Measurements from ENCODE around the gene GPC5.

Gene GPC5

DNA sequence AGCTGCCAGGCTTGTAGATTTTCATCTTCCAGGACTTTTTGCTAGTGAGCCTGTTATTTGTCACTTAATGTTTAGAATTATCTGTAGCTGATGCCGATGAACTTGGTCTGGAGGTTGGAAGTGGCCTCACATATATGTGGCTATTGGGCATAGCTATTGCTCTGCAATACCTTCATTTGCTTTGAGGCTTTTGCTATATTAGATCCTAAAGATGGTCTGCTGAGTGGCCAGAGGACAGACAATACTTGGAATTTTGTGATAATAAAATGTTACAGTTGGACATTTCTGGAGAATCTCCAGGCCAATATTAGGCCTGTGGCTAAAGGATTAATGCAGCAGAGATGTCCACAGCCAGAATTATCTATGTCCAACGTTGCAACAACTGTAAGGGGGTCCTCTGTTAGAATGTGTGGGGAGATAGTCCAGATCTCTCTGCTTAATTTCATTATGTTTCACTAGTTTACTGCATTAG lies 222.3 kb downstream of the GPC5 start:
- TF ChIP-seq ZSCAN16 (tag by site-specific recombination; IDR thresholded peaks at IDR 0.05): no peak
- TF ChIP-seq, protein P1, sequence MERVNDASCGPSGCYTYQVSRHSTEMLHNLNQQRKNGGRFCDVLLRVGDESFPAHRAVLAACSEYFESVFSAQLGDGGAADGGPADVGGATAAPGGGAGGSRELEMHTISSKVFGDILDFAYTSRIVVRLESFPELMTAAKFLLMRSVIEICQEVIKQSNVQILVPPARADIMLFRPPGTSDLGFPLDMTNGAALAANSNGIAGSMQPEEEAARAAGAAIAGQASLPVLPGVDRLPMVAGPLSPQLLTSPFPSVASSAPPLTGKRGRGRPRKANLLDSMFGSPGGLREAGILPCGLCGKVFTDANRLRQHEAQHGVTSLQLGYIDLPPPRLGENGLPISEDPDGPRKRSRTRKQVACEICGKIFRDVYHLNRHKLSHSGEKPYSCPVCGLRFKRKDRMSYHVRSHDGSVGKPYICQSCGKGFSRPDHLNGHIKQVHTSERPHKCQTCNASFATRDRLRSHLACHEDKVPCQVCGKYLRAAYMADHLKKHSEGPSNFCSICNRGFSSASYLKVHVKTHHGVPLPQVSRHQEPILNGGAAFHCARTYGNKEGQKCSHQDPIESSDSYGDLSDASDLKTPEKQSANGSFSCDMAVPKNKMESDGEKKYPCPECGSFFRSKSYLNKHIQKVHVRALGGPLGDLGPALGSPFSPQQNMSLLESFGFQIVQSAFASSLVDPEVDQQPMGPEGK (tag by site-specific recombination; IDR thresholded peaks at IDR 0.05): no peak
- no peak for TF ChIP-seq ZNF48 (tag by site-specific recombination; IDR thresholded peaks at IDR 0.05)
- TF ChIP-seq ZNF621 (tag by site-specific recombination; IDR thresholded peaks at IDR 0.05): no peak
- no peak for TF ChIP-seq MYNN (tag by site-specific recombination; IDR thresholded peaks at IDR 0.05; ENCODE audit: borderline replicate concordance)
- TF ChIP-seq, protein P2, sequence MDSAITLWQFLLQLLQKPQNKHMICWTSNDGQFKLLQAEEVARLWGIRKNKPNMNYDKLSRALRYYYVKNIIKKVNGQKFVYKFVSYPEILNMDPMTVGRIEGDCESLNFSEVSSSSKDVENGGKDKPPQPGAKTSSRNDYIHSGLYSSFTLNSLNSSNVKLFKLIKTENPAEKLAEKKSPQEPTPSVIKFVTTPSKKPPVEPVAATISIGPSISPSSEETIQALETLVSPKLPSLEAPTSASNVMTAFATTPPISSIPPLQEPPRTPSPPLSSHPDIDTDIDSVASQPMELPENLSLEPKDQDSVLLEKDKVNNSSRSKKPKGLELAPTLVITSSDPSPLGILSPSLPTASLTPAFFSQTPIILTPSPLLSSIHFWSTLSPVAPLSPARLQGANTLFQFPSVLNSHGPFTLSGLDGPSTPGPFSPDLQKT (IDR thresholded peaks at IDR 0.05; ENCODE audit: borderline replicate concordance, low read depth, low read length): no peak
- no peak for TF ChIP-seq ZBTB1 (tag by site-specific recombination; IDR thresholded peaks at IDR 0.05)
- no peak for TF ChIP-seq ZNF530 (tag by site-specific recombination; IDR thresholded peaks at IDR 0.05; ENCODE audit: low read depth)
- TF ChIP-seq, protein P3, sequence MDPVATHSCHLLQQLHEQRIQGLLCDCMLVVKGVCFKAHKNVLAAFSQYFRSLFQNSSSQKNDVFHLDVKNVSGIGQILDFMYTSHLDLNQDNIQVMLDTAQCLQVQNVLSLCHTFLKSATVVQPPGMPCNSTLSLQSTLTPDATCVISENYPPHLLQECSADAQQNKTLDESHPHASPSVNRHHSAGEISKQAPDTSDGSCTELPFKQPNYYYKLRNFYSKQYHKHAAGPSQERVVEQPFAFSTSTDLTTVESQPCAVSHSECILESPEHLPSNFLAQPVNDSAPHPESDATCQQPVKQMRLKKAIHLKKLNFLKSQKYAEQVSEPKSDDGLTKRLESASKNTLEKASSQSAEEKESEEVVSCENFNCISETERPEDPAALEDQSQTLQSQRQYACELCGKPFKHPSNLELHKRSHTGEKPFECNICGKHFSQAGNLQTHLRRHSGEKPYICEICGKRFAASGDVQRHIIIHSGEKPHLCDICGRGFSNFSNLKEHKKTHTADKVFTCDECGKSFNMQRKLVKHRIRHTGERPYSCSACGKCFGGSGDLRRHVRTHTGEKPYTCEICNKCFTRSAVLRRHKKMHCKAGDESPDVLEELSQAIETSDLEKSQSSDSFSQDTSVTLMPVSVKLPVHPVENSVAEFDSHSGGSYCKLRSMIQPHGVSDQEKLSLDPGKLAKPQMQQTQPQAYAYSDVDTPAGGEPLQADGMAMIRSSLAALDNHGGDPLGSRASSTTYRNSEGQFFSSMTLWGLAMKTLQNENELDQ (tag by site-specific recombination; IDR thresholded peaks at IDR 0.05; ENCODE audit: low read depth): no peak
- TF ChIP-seq SP3 (tag by site-specific recombination; IDR thresholded peaks at IDR 0.05): no peak
- no peak for TF ChIP-seq MZF1 (tag by site-specific recombination; IDR thresholded peaks at IDR 0.05; ENCODE audit: borderline replicate concordance)
- TF ChIP-seq, protein P4, sequence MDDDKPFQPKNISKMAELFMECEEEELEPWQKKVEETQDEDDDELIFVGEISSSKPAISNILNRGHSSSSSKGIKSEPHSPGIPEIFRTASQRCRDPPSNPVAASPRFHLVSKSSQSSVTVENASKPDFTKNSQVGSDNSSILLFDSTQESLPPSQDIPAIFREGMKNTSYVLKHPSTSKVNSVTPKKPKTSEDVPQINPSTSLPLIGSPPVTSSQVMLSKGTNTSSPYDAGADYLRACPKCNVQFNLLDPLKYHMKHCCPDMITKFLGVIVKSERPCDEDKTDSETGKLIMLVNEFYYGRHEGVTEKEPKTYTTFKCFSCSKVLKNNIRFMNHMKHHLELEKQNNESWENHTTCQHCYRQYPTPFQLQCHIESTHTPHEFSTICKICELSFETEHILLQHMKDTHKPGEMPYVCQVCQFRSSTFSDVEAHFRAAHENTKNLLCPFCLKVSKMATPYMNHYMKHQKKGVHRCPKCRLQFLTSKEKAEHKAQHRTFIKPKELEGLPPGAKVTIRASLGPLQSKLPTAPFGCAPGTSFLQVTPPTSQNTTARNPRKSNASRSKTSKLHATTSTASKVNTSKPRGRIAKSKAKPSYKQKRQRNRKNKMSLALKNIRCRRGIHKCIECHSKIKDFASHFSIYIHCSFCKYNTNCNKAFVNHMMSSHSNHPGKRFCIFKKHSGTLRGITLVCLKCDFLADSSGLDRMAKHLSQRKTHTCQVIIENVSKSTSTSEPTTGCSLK (tag by site-specific recombination; IDR thresholded peaks at IDR 0.05): no peak
- no peak for TF ChIP-seq ZNF423 (tag by site-specific recombination; IDR thresholded peaks at IDR 0.05)
- Histone ChIP-seq H3K36me3 (ENCODE audit: control insufficient read depth in 2 of 2, insufficient read depth in 1 of 2, low read length in 2 of 2) (no peaks in the 10 kb centered on the region), H3K4me1 (ENCODE audit: control insufficient read depth, insufficient read depth, low read length) (no peaks in the 10 kb centered on the region), H3K27ac (ENCODE audit: extremely low read depth, low read depth, low read length) (no peak overlapping the region), H3K9me3 (ENCODE audit: control insufficient read depth, insufficient read depth, low read depth, low read length) (no peaks in the 10 kb centered on the region), H3K4me3 (ENCODE audit: low read depth, low read length) (no peak overlapping the region)
- ChIA-PET POLR2A (no interaction called here), CTCF (interaction anchor here (0.7 kb wide), 1 partner anchor 18 kb away, joined by 7 read pairs; no protein-coding TSS in a partner anchor)

DNA sequence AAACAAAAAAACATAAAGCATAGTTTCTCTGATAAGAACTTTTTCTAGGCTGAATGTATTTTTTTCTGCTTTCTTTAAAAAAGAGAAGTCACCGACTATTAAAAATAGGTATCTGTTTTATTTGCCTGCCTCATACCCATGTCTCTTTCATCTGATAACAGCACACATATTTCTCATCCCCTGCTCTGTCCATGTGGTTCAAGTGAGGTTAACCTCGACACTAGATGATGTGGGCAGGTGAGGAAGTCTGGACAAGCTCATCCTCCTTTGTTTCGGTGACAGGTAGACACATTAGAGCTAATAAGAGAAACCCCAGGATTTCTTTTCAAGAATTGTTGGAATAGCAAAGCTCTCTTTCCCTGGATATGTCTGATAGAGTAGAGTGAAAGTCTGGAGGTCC lies 222.7 kb downstream of the GPC5 start:
- no peaks in the 10 kb centered on the region for H3K9me3 ChIP-seq (ENCODE audit: control insufficient read depth, insufficient read depth, low read depth, low read length)
- H3K4me1 ChIP-seq (ENCODE audit: control insufficient read depth, insufficient read depth, low read length): no peaks in the 10 kb centered on the region
- CTCF ChIA-PET: interaction anchor here (0.7 kb wide), 1 partner anchor 18 kb away, joined by 7 read pairs; no protein-coding TSS in a partner anchor
- no peaks in the 10 kb centered on the region for H3K36me3 ChIP-seq (ENCODE audit: control insufficient read depth in 2 of 2, insufficient read depth in 1 of 2, low read length in 2 of 2)
- no peak overlapping the region for H3K4me3 ChIP-seq (ENCODE audit: low read depth, low read length)
- POLR2A ChIA-PET: no interaction called here
- H3K27ac ChIP-seq (ENCODE audit: extremely low read depth, low read depth, low read length): no peak overlapping the region
- TF ChIP-seq ZNF157 (tag by site-specific recombination; IDR thresholded peaks at IDR 0.05) (no peak), ZXDB (tag by site-specific recombination; IDR thresholded peaks at IDR 0.05) (no peak), ZNF132 (tag by site-specific recombination; IDR thresholded peaks at IDR 0.05; ENCODE audit: borderline replicate concordance) (no peak), TCF7L2 (IDR thresholded peaks at IDR 0.05; ENCODE audit: borderline replicate concordance, low read depth, low read length) (no peak), ZNF140 (tag by site-specific recombination; IDR thresholded peaks at IDR 0.05) (no peak)
- TF ChIP-seq, protein P5, sequence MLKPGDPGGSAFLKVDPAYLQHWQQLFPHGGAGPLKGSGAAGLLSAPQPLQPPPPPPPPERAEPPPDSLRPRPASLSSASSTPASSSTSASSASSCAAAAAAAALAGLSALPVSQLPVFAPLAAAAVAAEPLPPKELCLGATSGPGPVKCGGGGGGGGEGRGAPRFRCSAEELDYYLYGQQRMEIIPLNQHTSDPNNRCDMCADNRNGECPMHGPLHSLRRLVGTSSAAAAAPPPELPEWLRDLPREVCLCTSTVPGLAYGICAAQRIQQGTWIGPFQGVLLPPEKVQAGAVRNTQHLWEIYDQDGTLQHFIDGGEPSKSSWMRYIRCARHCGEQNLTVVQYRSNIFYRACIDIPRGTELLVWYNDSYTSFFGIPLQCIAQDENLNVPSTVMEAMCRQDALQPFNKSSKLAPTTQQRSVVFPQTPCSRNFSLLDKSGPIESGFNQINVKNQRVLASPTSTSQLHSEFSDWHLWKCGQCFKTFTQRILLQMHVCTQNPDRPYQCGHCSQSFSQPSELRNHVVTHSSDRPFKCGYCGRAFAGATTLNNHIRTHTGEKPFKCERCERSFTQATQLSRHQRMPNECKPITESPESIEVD (tag by site-specific recombination; IDR thresholded peaks at IDR 0.05): no peak
- TF ChIP-seq, protein P6, sequence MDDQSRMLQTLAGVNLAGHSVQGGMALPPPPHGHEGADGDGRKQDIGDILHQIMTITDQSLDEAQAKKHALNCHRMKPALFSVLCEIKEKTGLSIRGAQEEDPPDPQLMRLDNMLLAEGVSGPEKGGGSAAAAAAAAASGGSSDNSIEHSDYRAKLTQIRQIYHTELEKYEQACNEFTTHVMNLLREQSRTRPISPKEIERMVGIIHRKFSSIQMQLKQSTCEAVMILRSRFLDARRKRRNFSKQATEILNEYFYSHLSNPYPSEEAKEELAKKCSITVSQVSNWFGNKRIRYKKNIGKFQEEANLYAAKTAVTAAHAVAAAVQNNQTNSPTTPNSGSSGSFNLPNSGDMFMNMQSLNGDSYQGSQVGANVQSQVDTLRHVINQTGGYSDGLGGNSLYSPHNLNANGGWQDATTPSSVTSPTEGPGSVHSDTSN (CRISPR knock-in tag; IDR thresholded peaks at IDR 0.05): no peak
- TF ChIP-seq, protein P7, sequence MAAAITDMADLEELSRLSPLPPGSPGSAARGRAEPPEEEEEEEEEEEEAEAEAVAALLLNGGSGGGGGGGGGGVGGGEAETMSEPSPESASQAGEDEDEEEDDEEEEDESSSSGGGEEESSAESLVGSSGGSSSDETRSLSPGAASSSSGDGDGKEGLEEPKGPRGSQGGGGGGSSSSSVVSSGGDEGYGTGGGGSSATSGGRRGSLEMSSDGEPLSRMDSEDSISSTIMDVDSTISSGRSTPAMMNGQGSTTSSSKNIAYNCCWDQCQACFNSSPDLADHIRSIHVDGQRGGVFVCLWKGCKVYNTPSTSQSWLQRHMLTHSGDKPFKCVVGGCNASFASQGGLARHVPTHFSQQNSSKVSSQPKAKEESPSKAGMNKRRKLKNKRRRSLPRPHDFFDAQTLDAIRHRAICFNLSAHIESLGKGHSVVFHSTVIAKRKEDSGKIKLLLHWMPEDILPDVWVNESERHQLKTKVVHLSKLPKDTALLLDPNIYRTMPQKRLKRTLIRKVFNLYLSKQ (tag by site-specific recombination; IDR thresholded peaks at IDR 0.05; ENCODE audit: borderline replicate concordance): no peak

All from HEK293 (cell line).